K562 (cell line): ENCODE measurements around the gene BACH1. TPM values are rescaled to one million over a fixed set of nuclear protein-coding genes. Genes with fewer than 3 reads are reported as not detected.
A peak's percentile ranks its signal among the peaks of the same experiment; 100 is the strongest.

Experiments used
- BRD4 ChIP-seq: fragments of 200-600 bp; sonication (generic); IDR thresholded peaks from 2 replicates; pipeline ENCODE4 v1.6.1; 2017; ENCODE audit warnings: inconsistent platforms
- CCNT2 ChIP-seq: IDR thresholded peaks from 2 replicates; pipeline ENCODE4 v1.6.1; 2011; ENCODE audit warnings: borderline replicate concordance, low read depth, mild to moderate bottlenecking, moderate library complexity, mixed read lengths, low read length; ENCODE audit not compliant: insufficient read length; ENCODE audit errors: extremely low read depth
- EWSR1 ChIP-seq: fragments of 450-650 bp; IDR thresholded peaks from 2 replicates; pipeline ENCODE4 v1.6.1; 2018; ENCODE audit warnings: borderline replicate concordance, mild to moderate bottlenecking, low read depth, moderate library complexity; ENCODE audit not compliant: partially characterized antibody
- FOXM1 ChIP-seq, 2 experiments: fragments of 450-650 bp in 1 of 2; sonication (generic) in 1 of 2; formaldehyde crosslinking in 1 of 2; IDR thresholded peaks; 2 replicates each; pipeline versions ENCODE4 v1.6.1 to v1.9.0; 2017 to 2022; ENCODE audit warnings: low read depth in 2 of 2, mild to moderate bottlenecking in 2 of 2, missing genetic modification reagents in 1 of 2, moderate library complexity in 1 of 2
- HDGF ChIP-seq: fragments of 450-650 bp; IDR thresholded peaks from 2 replicates; pipeline ENCODE4 v1.6.1; 2016
- HNRNPH1 ChIP-seq: fragments of 200-400 bp; formaldehyde crosslinking; optimal IDR thresholded peaks from 2 replicates; pipeline ENCODE3; 2017; ENCODE audit warnings: low read depth, mild to moderate bottlenecking, low read length, moderate library complexity
- KHSRP ChIP-seq: fragments of 450-650 bp; IDR thresholded peaks from 2 replicates; pipeline ENCODE4 v1.6.1; 2017
- MEIS2 ChIP-seq: fragments of 450-650 bp; IDR thresholded peaks from 2 replicates; pipeline ENCODE4 v1.6.1; 2014; ENCODE audit warnings: mild to moderate bottlenecking; ENCODE audit not compliant: partially characterized antibody
- MTA2 ChIP-seq: fragments of 450-650 bp; IDR thresholded peaks from 2 replicates; pipeline ENCODE4 v1.6.1; 2016; ENCODE audit warnings: low read depth
- NFATC3 ChIP-seq: fragments of 450-650 bp; IDR thresholded peaks from 2 replicates; pipeline ENCODE4 v1.6.1; 2017; ENCODE audit warnings: mild to moderate bottlenecking
- RBFOX2 ChIP-seq: fragments of 200-400 bp; formaldehyde crosslinking; IDR thresholded peaks from 2 replicates; pipeline ENCODE4 v1.6.1; 2017; ENCODE audit warnings: low read depth, mild to moderate bottlenecking, low read length, moderate library complexity
- SLC30A9 ChIP-seq: fragments of 250-450 bp; sonication (Bioruptor Pico); IDR thresholded peaks from 2 replicates; pipeline ENCODE4 v1.8.0; 2022; ENCODE audit warnings: mild to moderate bottlenecking, moderate library complexity
- SMARCA4 ChIP-seq: fragments of 450-650 bp; IDR thresholded peaks from 2 replicates; pipeline ENCODE4 v1.6.1; 2016
- polyA plus RNA-seq, 8 experiments: library from polyadenylated mRNA; depleted of rRNA in 4 of 8; stranded (reverse) in 5 of 8; unstranded in 3 of 8; fragments of >200 nt; fragmentation: Nextera tagmentation in 2 of 8; fragmentation: Illumina TruSeq in 1 of 8; extraction: Ambion mirVana in 2 of 8; extraction: Trizol in 1 of 8; gene quantifications; 2 replicates each; pipeline versions ENCODE4 v1.2.1 to v1.2.3, GENCODE V29; 2011 to 2014; ENCODE audit warnings: inconsistent platforms in 1 of 8, missing spikeins in 1 of 8
- total RNA-seq, 7 experiments: library from RNA; depleted of rRNA in 6 of 7; stranded (reverse); fragments of >200 nt in 6 of 7; fragmentation: Illumina TruSeq in 2 of 7; extraction: Trizol in 2 of 7; gene quantifications; 2 replicates each; pipeline versions ENCODE4 v1.2.1 to v1.2.3, GENCODE V29; 2011 to 2021; ENCODE audit warnings: low replicate concordance in 1 of 7
- TF ChIP-seq, protein P1 (sequence below): fragments of 250-450 bp; sonication (Bioruptor Pico); IDR thresholded peaks from 2 replicates; pipeline ENCODE4 v1.4.0; 2020
- TF ChIP-seq, protein P2 (sequence below): sonication (generic); formaldehyde crosslinking; IDR thresholded peaks from 2 replicates; pipeline ENCODE4 v1.8.1; 2023; ENCODE audit warnings: mild to moderate bottlenecking, missing genetic modification reagents
- TF ChIP-seq, protein P3 (sequence below): fragments of 250-450 bp; sonication (Bioruptor Pico); IDR thresholded peaks from 2 replicates; pipeline ENCODE4 v1.9.0; 2021; ENCODE audit warnings: mild to moderate bottlenecking, inconsistent platforms
- TF ChIP-seq, protein P4 (sequence below): fragments of 450-650 bp; formaldehyde crosslinking; IDR thresholded peaks from 2 replicates; pipeline ENCODE4 v1.4.0; 2020; ENCODE audit warnings: mild to moderate bottlenecking
- TF ChIP-seq, protein P5 (sequence below): fragments of 250-450 bp; sonication (Bioruptor Pico); IDR thresholded peaks from 2 replicates; pipeline ENCODE4 v1.4.0; 2020

BACH1 gene
- total and polyA plus RNA-seq, 9 of the 15 experiments (the other 6 are each of a cell fraction or from before 2014, with no cell fraction given), result 10.6 to 58.5 (median 28.6) TPM

DNA sequence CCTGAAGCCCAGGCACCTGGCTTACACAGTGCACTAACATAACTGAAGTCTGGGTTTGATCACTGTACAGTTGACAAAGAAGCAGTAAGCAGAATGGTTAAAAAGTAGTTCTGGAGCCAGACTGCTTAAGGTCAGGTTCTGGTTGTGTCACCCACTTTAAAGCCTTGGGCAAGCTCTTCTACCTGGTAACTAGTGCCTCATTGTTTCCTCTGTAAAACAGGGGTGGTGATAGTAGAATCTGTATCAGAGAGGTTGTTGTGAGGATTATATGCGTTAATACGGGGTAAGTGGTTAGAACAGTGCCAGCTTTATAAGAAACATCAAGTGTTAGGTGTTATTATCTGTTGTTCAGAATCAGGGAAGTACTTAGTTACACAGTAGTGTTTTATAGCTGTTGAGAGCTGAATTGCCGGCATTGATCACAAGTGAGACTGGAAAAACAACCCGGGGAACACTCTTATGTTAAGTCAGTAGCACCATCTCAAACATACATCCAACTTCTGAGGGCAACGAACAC is 3.7 kb downstream of the BACH1 start (continued):
- TF ChIP-seq KHSRP (no peak), SMARCA4 (0 out of 2 replicates have a peak, but pooled peaks have one; percentile 25), MEIS2 (peak; percentile 24), FOXM1 (IDR thresholded peaks at IDR 0.05; ENCODE audit: low read depth) (no peak), FOXM1 (CRISPR knock-in tag; IDR thresholded peaks at IDR 0.05; ENCODE audit: low read depth) (no peak), EWSR1 (no peak), CCNT2 (no peak), HNRNPH1 (no peak), SLC30A9 (CRISPR knock-in tag) (no peak), RBFOX2 (peak; percentile 34; the same call in 1 of the 2 replicates), HDGF (no peak), MTA2 (no peak), NFATC3 (no peak), BRD4 (no peak)
- TF ChIP-seq, protein P1, sequence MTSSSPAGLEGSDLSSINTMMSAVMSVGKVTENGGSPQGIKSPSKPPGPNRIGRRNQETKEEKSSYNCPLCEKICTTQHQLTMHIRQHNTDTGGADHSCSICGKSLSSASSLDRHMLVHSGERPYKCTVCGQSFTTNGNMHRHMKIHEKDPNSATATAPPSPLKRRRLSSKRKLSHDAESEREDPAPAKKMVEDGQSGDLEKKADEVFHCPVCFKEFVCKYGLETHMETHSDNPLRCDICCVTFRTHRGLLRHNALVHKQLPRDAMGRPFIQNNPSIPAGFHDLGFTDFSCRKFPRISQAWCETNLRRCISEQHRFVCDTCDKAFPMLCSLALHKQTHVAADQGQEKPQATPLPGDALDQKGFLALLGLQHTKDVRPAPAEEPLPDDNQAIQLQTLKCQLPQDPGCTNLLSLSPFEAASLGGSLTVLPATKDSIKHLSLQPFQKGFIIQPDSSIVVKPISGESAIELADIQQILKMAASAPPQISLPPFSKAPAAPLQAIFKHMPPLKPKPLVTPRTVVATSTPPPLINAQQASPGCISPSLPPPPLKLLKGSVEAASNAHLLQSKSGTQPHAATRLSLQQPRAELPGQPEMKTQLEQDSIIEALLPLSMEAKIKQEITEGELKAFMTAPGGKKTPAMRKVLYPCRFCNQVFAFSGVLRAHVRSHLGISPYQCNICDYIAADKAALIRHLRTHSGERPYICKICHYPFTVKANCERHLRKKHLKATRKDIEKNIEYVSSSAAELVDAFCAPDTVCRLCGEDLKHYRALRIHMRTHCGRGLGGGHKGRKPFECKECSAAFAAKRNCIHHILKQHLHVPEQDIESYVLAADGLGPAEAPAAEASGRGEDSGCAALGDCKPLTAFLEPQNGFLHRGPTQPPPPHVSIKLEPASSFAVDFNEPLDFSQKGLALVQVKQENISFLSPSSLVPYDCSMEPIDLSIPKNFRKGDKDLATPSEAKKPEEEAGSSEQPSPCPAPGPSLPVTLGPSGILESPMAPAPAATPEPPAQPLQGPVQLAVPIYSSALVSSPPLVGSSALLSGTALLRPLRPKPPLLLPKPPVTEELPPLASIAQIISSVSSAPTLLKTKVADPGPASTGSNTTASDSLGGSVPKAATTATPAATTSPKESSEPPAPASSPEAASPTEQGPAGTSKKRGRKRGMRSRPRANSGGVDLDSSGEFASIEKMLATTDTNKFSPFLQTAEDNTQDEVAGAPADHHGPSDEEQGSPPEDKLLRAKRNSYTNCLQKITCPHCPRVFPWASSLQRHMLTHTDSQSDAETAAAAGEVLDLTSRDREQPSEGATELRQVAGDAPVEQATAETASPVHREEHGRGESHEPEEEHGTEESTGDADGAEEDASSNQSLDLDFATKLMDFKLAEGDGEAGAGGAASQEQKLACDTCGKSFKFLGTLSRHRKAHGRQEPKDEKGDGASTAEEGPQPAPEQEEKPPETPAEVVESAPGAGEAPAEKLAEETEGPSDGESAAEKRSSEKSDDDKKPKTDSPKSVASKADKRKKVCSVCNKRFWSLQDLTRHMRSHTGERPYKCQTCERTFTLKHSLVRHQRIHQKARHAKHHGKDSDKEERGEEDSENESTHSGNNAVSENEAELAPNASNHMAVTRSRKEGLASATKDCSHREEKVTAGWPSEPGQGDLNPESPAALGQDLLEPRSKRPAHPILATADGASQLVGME, result no peak
- TF ChIP-seq, protein P2, sequence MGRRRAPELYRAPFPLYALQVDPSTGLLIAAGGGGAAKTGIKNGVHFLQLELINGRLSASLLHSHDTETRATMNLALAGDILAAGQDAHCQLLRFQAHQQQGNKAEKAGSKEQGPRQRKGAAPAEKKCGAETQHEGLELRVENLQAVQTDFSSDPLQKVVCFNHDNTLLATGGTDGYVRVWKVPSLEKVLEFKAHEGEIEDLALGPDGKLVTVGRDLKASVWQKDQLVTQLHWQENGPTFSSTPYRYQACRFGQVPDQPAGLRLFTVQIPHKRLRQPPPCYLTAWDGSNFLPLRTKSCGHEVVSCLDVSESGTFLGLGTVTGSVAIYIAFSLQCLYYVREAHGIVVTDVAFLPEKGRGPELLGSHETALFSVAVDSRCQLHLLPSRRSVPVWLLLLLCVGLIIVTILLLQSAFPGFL (CRISPR knock-in tag), result no peak
- TF ChIP-seq, protein P3, sequence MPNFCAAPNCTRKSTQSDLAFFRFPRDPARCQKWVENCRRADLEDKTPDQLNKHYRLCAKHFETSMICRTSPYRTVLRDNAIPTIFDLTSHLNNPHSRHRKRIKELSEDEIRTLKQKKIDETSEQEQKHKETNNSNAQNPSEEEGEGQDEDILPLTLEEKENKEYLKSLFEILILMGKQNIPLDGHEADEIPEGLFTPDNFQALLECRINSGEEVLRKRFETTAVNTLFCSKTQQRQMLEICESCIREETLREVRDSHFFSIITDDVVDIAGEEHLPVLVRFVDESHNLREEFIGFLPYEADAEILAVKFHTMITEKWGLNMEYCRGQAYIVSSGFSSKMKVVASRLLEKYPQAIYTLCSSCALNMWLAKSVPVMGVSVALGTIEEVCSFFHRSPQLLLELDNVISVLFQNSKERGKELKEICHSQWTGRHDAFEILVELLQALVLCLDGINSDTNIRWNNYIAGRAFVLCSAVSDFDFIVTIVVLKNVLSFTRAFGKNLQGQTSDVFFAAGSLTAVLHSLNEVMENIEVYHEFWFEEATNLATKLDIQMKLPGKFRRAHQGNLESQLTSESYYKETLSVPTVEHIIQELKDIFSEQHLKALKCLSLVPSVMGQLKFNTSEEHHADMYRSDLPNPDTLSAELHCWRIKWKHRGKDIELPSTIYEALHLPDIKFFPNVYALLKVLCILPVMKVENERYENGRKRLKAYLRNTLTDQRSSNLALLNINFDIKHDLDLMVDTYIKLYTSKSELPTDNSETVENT, result no peak
- TF ChIP-seq, protein P4, sequence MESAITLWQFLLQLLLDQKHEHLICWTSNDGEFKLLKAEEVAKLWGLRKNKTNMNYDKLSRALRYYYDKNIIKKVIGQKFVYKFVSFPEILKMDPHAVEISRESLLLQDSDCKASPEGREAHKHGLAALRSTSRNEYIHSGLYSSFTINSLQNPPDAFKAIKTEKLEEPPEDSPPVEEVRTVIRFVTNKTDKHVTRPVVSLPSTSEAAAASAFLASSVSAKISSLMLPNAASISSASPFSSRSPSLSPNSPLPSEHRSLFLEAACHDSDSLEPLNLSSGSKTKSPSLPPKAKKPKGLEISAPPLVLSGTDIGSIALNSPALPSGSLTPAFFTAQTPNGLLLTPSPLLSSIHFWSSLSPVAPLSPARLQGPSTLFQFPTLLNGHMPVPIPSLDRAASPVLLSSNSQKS (CRISPR knock-in tag), result no peak
- TF ChIP-seq, protein P5, sequence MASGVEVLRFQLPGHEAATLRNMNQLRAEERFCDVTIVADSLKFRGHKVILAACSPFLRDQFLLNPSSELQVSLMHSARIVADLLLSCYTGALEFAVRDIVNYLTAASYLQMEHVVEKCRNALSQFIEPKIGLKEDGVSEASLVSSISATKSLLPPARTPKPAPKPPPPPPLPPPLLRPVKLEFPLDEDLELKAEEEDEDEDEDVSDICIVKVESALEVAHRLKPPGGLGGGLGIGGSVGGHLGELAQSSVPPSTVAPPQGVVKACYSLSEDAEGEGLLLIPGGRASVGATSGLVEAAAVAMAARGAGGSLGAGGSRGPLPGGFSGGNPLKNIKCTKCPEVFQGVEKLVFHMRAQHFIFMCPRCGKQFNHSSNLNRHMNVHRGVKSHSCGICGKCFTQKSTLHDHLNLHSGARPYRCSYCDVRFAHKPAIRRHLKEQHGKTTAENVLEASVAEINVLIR, result no peak
